ENCODE measurements around the gene CD46. TPM values are rescaled to one million over a fixed set of nuclear protein-coding genes. Genes with fewer than 3 reads are reported as not detected.
A peak's percentile ranks its signal among the peaks of the same experiment; 100 is the strongest.

CD46 gene
- total RNA-seq, 1 experiment from 2014 or later = 50.3 TPM

- no peak for DNase-seq (ENCODE audit: low read depth)
Observed at GRCh38 chr1:207826557-207827487, 75.0 kb downstream of the CD46 start.

- DNase-seq (ENCODE audit: low read depth) = no peak
Observed at GRCh38 chr1:207827488-207827830, 75.6 kb downstream of the CD46 start.

GRCh38 chr1:207828046-207828445 lies 76.2 kb downstream of the CD46 start:
- no peak for DNase-seq (ENCODE audit: low read depth)

- DNase-seq (ENCODE audit: low read depth) = peak; percentile 89
Observed at GRCh38 chr1:207828485-207829158, 76.8 kb downstream of the CD46 start.

- DNase-seq (ENCODE audit: low read depth) = no peak
Observed at GRCh38 chr1:207829576-207829975, 77.7 kb downstream of the CD46 start.

- DNase-seq (ENCODE audit: low read depth) = no peak
Observed at GRCh38 chr1:207830788-207831187, 78.9 kb downstream of the CD46 start.

- no peak for DNase-seq (ENCODE audit: low read depth)
Observed at GRCh38 chr1:207831517-207832327, 79.9 kb downstream of the CD46 start.

GRCh38 chr1:207832796-207833195 lies 80.9 kb downstream of the CD46 start:
- no peak for DNase-seq (ENCODE audit: low read depth)

GRCh38 chr1:207833381-207833780 lies 81.5 kb downstream of the CD46 start:
- DNase-seq (ENCODE audit: low read depth) = no peak

GRCh38 chr1:207833956-207834660 lies 82.3 kb downstream of the CD46 start:
- no peak for DNase-seq (ENCODE audit: low read depth)

- DNase-seq (ENCODE audit: low read depth) = no peak
Observed at GRCh38 chr1:207835958-207836357, 84.1 kb downstream of the CD46 start.

GRCh38 chr1:207836591-207837347 lies 84.9 kb downstream of the CD46 start:
- DNase-seq (ENCODE audit: low read depth) = no peak

- DNase-seq (ENCODE audit: low read depth) = no peak
Observed at GRCh38 chr1:207837673-207838072, 85.8 kb downstream of the CD46 start.

GRCh38 chr1:207838156-207839082 lies 86.6 kb downstream of the CD46 start:
- DNase-seq (ENCODE audit: low read depth) = no peak

- DNase-seq (ENCODE audit: low read depth) = no peak
Observed at GRCh38 chr1:207839083-207839413, 87.2 kb downstream of the CD46 start.

- DNase-seq (ENCODE audit: low read depth) = no peak
Observed at GRCh38 chr1:207840380-207840779, 88.5 kb downstream of the CD46 start.

- DNase-seq (ENCODE audit: low read depth) = no peak
Observed at GRCh38 chr1:207841293-207841692, 89.4 kb downstream of the CD46 start.

GRCh38 chr1:207841901-207842300 lies 90.0 kb downstream of the CD46 start:
- no peak for DNase-seq (ENCODE audit: low read depth)

GRCh38 chr1:207842506-207842905 lies 90.7 kb downstream of the CD46 start:
- no peak for DNase-seq (ENCODE audit: low read depth)

Data from HT1080 (cell line).